Measurements from ENCODE around the gene TNIP2. TPM values are rescaled to one million over a fixed set of nuclear protein-coding genes. Genes with fewer than 3 reads are reported as not detected.
A peak's percentile ranks its signal among the peaks of the same experiment; 100 is the strongest.

TNIP2 gene, protein sequence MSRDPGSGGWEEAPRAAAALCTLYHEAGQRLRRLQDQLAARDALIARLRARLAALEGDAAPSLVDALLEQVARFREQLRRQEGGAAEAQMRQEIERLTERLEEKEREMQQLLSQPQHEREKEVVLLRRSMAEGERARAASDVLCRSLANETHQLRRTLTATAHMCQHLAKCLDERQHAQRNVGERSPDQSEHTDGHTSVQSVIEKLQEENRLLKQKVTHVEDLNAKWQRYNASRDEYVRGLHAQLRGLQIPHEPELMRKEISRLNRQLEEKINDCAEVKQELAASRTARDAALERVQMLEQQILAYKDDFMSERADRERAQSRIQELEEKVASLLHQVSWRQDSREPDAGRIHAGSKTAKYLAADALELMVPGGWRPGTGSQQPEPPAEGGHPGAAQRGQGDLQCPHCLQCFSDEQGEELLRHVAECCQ
- 10 to 100 TPM; 67.3 to 84.8 TPM for total RNA-seq

DNA sequence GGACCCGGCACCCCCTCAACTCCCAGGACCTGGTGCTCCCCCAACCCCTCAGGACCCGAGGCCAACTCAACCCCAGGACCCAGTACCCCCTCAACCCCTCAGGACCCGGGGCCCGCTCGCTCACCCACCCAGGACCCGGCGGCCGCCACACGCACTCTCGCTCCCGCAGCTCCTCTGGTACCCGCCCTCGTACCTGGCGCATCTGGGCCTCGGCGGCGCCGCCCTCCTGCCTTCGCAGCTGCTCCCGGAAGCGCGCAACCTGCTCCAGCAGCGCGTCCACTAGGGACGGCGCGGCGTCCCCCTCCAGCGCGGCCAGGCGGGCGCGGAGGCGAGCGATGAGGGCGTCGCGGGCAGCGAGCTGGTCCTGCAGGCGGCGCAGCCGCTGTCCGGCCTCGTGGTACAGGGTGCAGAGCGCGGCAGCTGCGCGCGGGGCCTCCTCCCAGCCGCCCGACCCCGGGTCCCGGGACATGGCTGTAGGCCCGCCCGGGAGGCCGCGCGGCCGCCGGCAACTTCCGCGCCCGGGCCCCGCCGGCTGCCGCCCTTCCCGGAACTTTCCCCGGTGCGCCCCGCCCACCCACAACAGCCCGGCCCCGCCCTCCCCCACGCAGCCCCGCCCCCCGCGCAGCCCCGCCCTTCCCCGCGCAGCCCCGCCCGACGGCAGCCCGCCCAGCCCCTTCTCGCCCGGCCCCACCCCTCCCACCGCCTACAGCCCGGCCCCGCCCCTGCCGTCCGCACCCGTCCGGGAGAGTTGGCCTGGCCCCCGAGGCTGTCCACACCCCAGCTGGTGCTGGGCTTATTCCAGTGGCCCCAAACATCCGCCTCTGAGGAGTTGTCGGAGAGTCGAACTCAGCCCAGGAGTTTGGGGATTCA lies at the start of gene TNIP2:
TSS of gene TNIP2 (minus strand) at position 516 of the 870 bp plus-strand sequence. CDS start at position 469, 47 bp downstream.
- DNase-seq (ENCODE audit: low spot score): peak; percentile 64

DNA sequence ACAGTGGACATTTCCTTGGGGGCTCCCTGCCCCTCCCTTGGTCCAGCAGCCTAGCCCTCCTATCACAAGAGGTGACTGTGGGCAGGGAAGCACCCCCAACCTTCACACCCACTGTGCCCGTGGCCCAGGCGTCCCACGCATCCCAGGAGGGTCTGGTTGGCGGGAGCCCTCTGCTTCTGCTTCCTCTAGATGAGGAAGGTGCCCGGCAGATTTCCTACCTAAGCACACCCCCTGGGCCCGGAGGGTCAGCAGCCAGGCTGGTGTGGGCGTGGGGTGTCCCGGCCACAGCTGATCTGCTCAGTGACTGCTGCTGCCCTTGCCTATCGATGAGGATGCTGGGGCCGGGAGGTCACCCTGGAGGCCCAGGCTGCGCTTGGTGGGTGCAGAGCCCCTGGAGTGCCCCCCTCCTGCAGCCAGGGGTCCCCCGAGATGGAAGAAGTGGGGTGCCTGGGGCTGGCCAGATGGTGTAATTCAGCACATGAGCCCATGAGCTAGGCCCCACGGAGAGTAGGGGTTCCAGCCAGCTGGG lies 48.9 kb upstream of the TNIP2 start:
- Histone ChIP-seq H3K27ac (peak overlapping the region in 1 of 2 donors; percentile 3), H3K4me1 (ENCODE audit: control insufficient read depth in 1 of 2, low read depth in 2 of 2) (peaks cover 33 to 38% of the 10 kb centered on the region in 2 donors)

More for the DNA sequence above, at the start of gene TNIP2:
- TF ChIP-seq, protein P1, sequence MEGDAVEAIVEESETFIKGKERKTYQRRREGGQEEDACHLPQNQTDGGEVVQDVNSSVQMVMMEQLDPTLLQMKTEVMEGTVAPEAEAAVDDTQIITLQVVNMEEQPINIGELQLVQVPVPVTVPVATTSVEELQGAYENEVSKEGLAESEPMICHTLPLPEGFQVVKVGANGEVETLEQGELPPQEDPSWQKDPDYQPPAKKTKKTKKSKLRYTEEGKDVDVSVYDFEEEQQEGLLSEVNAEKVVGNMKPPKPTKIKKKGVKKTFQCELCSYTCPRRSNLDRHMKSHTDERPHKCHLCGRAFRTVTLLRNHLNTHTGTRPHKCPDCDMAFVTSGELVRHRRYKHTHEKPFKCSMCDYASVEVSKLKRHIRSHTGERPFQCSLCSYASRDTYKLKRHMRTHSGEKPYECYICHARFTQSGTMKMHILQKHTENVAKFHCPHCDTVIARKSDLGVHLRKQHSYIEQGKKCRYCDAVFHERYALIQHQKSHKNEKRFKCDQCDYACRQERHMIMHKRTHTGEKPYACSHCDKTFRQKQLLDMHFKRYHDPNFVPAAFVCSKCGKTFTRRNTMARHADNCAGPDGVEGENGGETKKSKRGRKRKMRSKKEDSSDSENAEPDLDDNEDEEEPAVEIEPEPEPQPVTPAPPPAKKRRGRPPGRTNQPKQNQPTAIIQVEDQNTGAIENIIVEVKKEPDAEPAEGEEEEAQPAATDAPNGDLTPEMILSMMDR (IDR thresholded peaks at IDR 0.05): no peak
- Histone ChIP-seq H3K27ac (peak within 1 kb of the TSS; percentile 59 to 84), H3K36me3 (no peaks in the 10 kb centered on the region), H3K27me3 (replicated peaks; ENCODE audit: insufficient read depth) (no peaks in the 10 kb centered on the region), H3K4me1 (ENCODE audit: control insufficient read depth in 1 of 2, low read depth in 2 of 2) (peaks cover 8 to 12% of the 10 kb centered on the region in 2 donors), H3K9me3 (no peaks in the 10 kb centered on the region), H3K4me3 (peak within 1 kb of the TSS; percentile 100)
- ATAC-seq (ENCODE audit: insufficient number of reproducible peaks, low FRiP score, low read depth): peak; percentile 56

DNA sequence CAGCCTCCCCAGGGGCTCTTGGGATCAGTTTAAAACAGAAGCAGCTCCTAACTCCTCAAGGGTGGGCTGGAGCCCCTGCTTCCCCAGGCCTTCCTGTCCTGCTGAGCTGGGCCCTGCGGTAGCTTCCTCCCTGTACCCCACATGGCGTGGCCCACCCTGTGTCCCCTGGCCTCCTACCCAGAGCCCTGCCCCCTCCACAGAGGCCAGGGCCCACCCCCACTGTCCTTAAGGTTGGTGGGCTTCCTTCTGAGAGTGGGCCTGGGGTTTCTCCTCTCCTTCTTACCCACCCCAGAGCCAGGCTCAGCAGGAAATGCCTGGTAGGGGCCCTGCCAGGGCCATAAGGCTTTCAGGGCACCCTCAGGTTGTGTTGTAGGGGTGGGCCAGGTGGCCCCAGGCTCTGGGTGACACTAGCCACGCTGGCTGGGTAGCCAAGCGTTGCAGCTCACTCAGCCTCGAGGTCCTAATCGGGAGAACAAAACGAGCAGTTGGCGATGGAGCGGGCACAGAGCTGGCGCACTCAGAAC lies 48.4 kb upstream of the TNIP2 start:
- TF ChIP-seq, protein P1 (IDR thresholded peaks at IDR 0.05): no peak
- H3K27ac ChIP-seq: no peak overlapping the region
- H3K4me1 ChIP-seq (ENCODE audit: control insufficient read depth in 1 of 2, low read depth in 2 of 2): peaks cover 31 to 39% of the 10 kb centered on the region in 2 donors
- DNase-seq (ENCODE audit: low spot score): no peak
- ATAC-seq (ENCODE audit: insufficient number of reproducible peaks, low FRiP score, low read depth): no peak
- no peaks in the 10 kb centered on the region for H3K27me3 ChIP-seq (replicated peaks; ENCODE audit: insufficient read depth)
- H3K36me3 ChIP-seq: no peaks in the 10 kb centered on the region
- H3K9me3 ChIP-seq: no peaks in the 10 kb centered on the region
- H3K4me3 ChIP-seq: no peak overlapping the region

More for the DNA sequence above, 48.9 kb upstream of the TNIP2 start:
- H3K9me3 ChIP-seq: no peaks in the 10 kb centered on the region
- no peaks in the 10 kb centered on the region for H3K27me3 ChIP-seq (replicated peaks; ENCODE audit: insufficient read depth)
- no peaks in the 10 kb centered on the region for H3K36me3 ChIP-seq
- H3K4me3 ChIP-seq: no peak overlapping the region
- ATAC-seq (ENCODE audit: insufficient number of reproducible peaks, low FRiP score, low read depth): no peak
- DNase-seq (ENCODE audit: low spot score): no peak
- TF ChIP-seq, protein P1 (IDR thresholded peaks at IDR 0.05): no peak

GRCh38 chr4:2803624-2804448 lies 47.7 kb upstream of the TNIP2 start:
- no peak for ATAC-seq (ENCODE audit: insufficient number of reproducible peaks, low FRiP score, low read depth)
- TF ChIP-seq, protein P1 (IDR thresholded peaks at IDR 0.05): no peak
- Histone ChIP-seq H3K27ac (no peak overlapping the region), H3K27me3 (replicated peaks; ENCODE audit: insufficient read depth) (no peaks in the 10 kb centered on the region), H3K4me3 (no peak overlapping the region), H3K9me3 (no peaks in the 10 kb centered on the region), H3K36me3 (no peaks in the 10 kb centered on the region), H3K4me1 (ENCODE audit: control insufficient read depth in 1 of 2, low read depth in 2 of 2) (peaks cover 31 to 39% of the 10 kb centered on the region in 2 donors)
- DNase-seq (ENCODE audit: low spot score): no peak

Data from thoracic aorta (tissue), 2 donors.